Measurements from ENCODE around the gene STARD13. TPM values are rescaled to one million over a fixed set of nuclear protein-coding genes. Genes with fewer than 3 reads are reported as not detected.

Gene STARD13
- total and polyA plus RNA-seq, 8 donors = 7.8 to 29.4 (median 16.2) TPM

DNA sequence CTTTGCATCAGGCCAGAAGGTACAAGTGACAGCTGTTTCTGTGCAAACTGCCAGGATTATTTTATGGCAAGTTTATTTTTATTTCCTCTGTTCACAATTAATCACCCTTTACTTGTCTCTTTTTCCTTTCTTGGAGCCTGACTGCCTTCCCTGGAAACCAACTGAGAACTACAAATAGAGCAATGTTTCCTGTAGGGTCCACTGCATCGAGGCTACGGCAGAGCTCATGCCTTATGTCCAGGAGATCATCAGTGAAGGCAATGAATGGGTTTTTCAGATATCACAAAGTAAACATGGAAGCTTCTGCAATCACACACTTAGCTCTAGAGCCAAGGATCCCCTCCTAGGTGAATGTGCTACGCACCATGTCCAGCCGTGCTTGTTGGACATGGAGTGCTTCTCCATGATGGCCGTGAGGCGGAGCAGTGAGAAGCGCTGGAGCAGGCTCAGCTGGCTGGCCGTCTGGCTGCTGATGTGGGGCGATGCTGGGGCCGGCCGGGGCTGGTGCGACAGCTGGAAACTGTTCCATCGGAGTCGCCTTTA, 158.5 kb downstream of the STARD13 start:
- Histone ChIP-seq H3K27me3 (no peaks in the 10 kb centered on the region), H3K4me1 (peaks cover 0 to 12% (median 0%) of the 10 kb centered on the region in 3 donors), H3K27ac (peak overlapping the region in 3 of 4 donors; percentile 3 to 57 (median 50)), H3K9me3 (no peaks in the 10 kb centered on the region), H3K4me3 (no peak overlapping the region), H3K36me3 (peaks cover 0 to 35% (median 16%) of the 10 kb centered on the region in 3 donors)
- ATAC-seq = peak in 2 of 4 donors; percentile 48 to 58
- FAIRE-seq = no peak
- intact Hi-C loops (cut with DNase I) = no loop called here
- DNase-seq = peak in 1 of 6 donors; percentile 60
- TF ChIP-seq, protein P1, sequence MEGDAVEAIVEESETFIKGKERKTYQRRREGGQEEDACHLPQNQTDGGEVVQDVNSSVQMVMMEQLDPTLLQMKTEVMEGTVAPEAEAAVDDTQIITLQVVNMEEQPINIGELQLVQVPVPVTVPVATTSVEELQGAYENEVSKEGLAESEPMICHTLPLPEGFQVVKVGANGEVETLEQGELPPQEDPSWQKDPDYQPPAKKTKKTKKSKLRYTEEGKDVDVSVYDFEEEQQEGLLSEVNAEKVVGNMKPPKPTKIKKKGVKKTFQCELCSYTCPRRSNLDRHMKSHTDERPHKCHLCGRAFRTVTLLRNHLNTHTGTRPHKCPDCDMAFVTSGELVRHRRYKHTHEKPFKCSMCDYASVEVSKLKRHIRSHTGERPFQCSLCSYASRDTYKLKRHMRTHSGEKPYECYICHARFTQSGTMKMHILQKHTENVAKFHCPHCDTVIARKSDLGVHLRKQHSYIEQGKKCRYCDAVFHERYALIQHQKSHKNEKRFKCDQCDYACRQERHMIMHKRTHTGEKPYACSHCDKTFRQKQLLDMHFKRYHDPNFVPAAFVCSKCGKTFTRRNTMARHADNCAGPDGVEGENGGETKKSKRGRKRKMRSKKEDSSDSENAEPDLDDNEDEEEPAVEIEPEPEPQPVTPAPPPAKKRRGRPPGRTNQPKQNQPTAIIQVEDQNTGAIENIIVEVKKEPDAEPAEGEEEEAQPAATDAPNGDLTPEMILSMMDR (IDR thresholded peaks at IDR 0.05) = no peak
- WGBS, 2 donors = 85 to 94% methylated on average over 14 of the region's 14 CpGs

DNA sequence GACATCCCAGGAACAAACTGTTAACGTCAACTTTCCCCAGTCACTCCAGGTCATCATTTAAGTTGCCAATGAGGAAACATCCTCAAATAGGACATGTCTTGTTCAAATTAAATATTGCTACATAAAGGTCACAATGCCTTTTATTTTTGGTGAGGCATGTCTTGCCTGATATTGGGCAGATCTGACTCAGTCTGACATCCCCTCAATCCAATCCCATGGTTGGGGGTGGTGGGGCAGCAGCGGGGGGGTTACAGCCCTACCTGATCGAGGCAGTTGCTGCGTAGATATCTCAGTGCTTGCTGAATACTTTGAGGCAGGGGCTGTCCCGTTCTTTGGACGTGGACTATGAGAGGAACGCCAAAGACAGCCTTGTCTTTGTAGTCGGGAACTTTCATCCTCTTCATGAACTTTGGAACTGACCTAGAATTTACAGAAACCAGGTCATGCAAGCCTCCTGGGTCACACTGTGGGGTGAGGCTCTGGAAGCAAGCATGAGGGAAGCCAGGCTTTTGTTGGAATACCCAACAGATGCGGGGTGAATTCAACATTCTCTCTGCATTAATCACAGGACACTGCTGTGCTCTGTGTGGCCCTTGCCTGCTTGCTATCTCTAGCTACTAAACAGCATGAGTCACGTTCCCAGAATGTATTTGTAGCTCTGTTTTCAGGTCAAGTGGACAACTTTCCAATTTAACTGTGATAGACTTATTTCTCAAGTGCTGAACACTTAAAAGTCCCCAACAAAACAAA, 159.6 kb downstream of the STARD13 start:
- Histone ChIP-seq H3K4me3 (no peak overlapping the region), H3K36me3 (peaks cover 0 to 40% (median 16%) of the 10 kb centered on the region in 3 donors), H3K27ac (peak overlapping the region in 2 of 4 donors; percentile 50 to 57), H3K4me1 (peaks cover 0 to 12% (median 0%) of the 10 kb centered on the region in 3 donors), H3K27me3 (no peaks in the 10 kb centered on the region), H3K9me3 (no peaks in the 10 kb centered on the region)
- peak; percentile 74 to 88 (median 82) for ATAC-seq
- intact Hi-C loops (cut with DNase I) = no loop called here
- TF ChIP-seq, protein P1 (IDR thresholded peaks at IDR 0.05) = no peak
- FAIRE-seq = peak; percentile 95
- 62 to 64% methylated on average over 10 of the region's 10 CpGs for WGBS, 2 donors
- DNase-seq = peak in 3 of 6 donors; percentile 25 to 46 (median 46)

DNA sequence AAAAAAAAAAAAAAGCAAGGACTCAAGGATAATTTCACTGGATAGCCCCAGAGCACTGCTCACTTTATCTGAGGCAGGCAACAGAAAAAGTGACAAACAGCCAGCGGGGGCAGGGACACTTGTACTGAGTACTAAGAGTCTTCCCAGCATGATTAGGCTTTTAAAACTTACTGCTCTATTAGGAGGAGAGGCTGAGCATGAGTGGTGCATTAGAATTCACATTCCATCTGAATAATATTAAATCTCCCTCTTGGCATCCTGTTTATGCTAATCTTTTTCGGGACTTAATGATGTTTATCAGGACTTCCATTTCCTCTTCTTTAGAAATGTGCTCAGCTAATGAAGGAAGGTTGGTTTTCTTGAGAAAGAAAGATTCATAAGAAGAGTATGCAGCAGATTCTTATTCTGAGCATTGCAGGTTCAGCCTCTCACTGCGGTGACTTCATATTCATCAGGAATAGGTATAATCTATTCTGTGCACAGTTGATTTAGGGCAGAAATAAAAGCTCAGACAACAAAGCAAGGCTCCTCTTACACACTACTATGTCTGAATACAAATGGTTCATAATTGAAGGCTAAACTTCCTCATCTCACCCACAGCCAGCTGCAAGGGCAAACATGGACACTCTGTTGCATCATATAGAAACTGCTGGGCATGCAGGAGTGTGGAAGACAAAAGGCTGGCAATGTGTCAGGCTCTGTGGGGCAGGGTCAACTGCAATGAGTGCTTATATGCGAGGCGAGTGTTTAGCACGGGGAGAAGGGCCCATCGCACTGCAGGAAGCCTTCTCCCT, 162.3 kb downstream of the STARD13 start:
- Histone ChIP-seq H3K4me1 (peaks cover 0 to 12% (median 0%) of the 10 kb centered on the region in 3 donors), H3K27ac (no peak overlapping the region), H3K36me3 (peaks cover 0 to 42% (median 2%) of the 10 kb centered on the region in 3 donors), H3K4me3 (no peak overlapping the region), H3K9me3 (no peaks in the 10 kb centered on the region), H3K27me3 (no peaks in the 10 kb centered on the region)
- 89 to 93% methylated on average over 7 of the region's 7 CpGs for WGBS, 2 donors
- ATAC-seq = peak in 2 of 4 donors; percentile 31 to 44
- intact Hi-C loops (cut with DNase I) = no loop called here
- peak in 1 of 6 donors; percentile 54 for DNase-seq
- TF ChIP-seq, protein P1 (IDR thresholded peaks at IDR 0.05) = no peak
- FAIRE-seq = no peak

DNA sequence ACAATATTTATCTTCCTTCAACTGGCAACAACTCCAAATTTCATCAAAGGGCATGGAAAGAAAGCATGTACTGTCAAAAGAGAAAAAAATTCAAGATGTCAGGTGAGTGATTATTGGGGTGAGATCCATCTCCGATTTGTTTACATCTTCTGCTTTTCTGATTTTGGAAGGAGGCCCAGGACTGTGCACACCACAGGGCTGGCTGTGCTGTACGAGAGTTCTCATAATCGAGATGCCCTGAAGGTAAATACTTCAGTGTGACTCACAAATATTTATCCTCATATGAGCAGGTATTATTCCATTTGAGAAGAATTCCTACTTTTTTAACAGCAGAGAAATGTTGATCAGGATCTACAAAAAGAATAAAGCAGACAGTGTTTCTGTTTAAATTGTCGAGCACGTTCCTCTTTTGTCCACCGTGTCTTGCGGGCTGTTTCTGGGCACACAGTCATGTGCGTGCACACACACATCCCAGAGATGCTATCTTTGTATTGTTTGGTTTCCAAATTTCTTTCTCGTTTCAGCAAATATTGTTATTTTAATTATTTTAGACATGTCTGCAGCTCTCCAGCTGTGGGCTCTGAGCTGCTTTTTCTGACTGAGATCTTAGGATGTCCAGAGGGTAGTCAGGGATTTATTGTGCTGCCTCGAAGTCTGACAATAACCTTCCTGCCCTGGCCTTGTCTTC, 165.6 kb downstream of the STARD13 start:
- DNase-seq = no peak
- no peaks in the 10 kb centered on the region for H3K27me3 ChIP-seq
- TF ChIP-seq, protein P1 (IDR thresholded peaks at IDR 0.05) = no peak
- intact Hi-C loops (cut with DNase I) = no loop called here
- H3K36me3 ChIP-seq = peaks cover 0 to 32% (median 5%) of the 10 kb centered on the region in 3 donors
- 68 to 74% methylated on average over 10 of the region's 10 CpGs for WGBS, 2 donors
- no peaks in the 10 kb centered on the region for H3K9me3 ChIP-seq
- FAIRE-seq = no peak
- H3K4me1 ChIP-seq = peaks cover 5 to 12% (median 11%) of the 10 kb centered on the region in 3 donors
- H3K4me3 ChIP-seq = no peak overlapping the region
- H3K27ac ChIP-seq = no peak overlapping the region
- peak in 1 of 4 donors; percentile 13 for ATAC-seq
